A204.1 (cell line): Measurements from ENCODE around the gene CD164.
"Not testable (repeated sequence)": the region's sequence is repeated elsewhere in the genome, so short reads cannot be mapped to it uniquely, and the experiment has no call there.

Experiments used
- FAIRE-seq: peaks from 2 replicates; lab custom pipeline; 2012; peaks lifted over from hg19 to GRCh38; lab: Jason Lieb, UNC

Gene CD164

DNA sequence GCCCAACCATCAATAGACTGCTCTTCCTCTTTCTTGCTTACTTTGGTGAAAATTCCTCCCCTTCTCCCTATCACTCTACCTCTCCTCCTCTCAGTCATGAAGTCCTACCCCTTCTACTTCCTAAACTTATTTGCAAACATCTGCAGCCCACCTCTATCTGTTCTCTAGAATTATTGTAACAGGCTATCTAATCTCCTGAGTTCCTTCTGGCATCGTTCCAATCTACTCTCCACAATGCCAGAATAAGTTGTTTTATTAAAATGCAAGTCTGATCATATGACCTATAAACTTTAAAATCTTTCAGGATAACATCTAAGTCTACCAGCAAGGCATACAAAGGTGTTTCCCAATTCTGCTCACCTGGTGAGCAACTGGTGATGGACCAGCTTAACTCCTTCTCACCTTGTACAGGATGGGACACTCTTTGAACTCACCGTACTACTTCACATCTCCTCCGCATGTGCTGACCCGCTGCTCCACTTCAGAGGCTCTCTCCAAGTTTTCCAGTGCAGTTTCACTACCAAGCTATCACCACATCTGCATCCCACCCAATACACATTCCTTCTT lies 7.9 kb downstream of the CD164 start:
- FAIRE-seq, result no peak

DNA sequence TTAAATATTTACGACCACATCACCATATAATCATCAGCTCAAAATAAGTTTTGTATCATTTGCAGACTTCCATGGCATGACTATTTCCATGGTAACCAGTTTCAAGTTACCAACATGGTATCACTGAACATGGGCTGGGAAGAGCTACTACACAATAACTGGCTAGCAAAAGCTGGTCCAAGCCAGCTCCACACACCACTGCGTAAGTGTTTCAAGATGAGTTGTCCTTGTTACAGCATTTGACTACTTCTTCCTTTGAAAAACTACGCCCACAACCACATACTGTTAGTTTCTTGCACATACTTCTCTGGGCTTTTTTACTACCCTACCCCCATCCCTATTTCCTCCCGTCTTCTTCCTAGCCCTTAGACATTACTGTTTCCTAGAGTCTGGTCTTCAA lies 8.5 kb downstream of the CD164 start:
- FAIRE-seq, result no peak

DNA sequence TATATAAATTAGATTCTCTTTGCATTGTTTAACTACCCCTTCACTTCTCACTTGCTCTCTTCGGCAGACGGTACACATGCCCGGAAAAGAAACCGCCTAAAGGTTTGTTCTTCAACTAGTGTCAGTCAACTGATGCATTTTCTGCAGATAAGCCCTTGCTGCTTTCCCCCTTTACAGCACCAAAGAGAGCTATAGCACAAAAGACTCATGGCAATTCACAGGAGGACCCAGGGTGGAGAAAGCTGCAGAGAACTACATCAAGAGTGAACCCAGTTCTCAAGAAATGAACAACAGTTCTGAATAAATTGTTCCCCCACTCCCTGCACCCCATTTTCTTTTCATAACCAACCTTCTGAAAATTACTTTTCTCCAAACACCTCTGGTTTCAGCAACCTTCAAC lies 8.9 kb downstream of the CD164 start:
- no peak for FAIRE-seq

DNA sequence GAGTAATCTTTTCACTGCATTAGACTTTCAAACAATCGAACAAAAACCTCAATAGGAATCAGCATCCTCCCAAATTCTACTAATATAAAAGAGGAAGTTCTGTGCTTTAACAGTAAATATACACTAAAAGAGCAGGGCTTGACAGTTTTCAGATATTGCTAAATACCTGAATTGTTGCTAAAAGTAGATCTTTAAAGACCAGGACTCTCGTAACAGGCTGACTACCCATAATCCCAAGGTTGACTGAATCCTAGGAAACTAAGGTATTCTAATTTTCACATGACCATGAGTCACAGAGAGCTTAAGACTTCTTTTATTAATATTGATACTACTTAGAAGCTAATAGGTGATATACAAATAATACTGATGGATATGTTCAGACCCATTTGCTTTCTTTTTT lies 10.1 kb downstream of the CD164 start:
- no peak for FAIRE-seq

DNA sequence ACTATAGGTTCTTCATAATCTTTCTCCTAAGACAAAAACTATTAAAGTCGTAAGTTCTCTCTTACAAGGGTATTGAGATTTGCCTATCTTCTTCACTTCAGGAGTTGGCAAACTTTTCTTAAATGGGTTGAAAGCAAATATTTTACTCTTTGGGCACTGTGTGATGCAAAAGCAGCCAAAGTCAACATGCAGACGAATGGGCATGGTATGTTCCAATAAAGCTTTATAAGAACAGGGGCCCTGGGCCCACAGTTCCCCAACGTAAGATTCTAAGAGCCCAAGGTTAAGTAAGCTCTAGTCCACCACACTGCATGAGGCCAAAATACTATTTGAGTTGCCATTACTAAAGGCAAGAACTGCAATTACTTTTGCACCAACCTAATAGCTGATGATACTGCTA lies 11.5 kb downstream of the CD164 start:
- no peak for FAIRE-seq

DNA sequence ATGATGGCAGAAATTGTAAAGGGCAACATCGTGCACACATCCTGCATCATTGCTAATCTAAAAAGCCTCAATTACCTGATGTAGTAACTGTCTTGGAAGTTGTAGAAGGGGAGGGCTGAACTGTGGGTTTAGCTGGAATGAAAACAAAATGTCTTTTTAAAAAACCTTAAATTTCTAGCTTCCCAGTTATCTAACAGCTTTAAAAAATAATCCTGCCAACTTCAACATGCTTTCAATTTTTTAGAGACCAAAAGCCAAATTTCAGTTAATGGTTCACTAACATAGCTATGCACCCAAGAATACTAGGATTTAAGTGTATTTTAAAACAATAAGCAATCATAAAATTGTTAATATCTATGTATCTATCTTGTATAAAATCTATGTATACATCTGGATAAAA lies 11.9 kb downstream of the CD164 start:
- FAIRE-seq, result no peak

DNA sequence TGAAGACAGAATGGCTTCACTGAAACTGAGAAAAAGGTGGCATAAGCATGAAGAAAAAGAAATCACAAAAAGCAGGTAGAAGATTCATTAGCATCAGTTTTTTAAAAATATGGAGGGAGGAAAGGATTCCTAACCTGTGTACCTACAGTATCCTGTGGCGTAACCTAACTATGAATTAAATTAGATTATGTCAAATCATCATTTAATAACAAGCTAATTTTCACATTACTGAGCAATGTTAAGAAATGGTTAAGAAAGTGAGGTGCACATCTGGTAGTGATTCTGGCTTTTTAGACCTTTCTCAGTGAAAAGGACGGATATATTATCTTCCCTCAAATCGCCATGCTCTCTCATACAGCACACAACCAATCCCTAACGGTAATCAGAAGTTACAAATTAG lies 12.5 kb downstream of the CD164 start:
- FAIRE-seq, result no peak

DNA sequence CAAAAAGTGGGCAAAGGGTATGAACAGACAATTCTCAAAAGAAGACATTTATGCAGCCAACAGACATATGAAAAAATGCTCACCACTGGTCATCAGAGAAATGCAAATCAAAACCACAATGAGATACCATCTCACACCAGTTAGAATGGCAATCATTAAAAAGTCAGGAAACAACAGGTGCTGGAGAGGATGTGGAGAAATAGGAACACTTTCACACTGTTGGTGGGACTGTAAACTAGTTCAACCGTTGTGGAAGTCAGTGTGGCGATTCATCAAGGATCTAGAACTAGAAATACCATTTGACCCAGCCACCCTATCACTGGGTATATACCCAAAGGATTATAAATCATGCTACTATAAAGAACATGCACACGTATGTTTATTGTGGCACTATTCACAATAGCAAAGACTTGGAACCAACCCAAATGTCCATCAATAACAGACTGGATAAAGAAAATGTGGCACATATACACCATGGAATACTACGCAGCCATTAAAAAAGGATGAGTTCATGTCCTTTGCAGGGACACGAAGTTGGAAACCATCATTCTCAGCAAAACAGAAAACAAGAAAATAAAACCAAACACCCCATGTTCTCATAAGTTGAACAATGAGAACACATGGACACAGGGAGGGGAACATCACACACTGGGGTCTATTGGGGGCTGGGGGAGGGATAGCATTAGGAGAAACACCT lies 17.7 kb downstream of the CD164 start:
- FAIRE-seq, result not testable (repeated sequence)

DNA sequence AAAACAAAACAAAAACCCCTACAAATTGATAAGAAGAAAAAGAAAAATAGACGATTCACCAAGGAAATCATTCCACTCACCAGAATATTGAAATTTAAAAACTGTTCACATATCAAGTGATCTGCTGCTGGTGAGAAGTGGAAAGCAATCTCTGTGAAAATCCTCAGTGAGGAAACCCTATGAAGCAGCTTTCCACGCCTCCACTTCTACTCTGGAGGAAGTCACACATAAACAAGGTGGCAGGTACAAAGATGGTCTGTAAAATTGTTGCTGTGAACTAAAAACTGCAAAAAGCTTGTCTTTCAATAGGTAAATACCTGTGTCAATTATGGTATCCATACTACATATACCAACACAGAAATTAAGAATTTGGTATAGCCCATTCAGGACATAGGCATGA lies 18.5 kb downstream of the CD164 start:
- no peak for FAIRE-seq

DNA sequence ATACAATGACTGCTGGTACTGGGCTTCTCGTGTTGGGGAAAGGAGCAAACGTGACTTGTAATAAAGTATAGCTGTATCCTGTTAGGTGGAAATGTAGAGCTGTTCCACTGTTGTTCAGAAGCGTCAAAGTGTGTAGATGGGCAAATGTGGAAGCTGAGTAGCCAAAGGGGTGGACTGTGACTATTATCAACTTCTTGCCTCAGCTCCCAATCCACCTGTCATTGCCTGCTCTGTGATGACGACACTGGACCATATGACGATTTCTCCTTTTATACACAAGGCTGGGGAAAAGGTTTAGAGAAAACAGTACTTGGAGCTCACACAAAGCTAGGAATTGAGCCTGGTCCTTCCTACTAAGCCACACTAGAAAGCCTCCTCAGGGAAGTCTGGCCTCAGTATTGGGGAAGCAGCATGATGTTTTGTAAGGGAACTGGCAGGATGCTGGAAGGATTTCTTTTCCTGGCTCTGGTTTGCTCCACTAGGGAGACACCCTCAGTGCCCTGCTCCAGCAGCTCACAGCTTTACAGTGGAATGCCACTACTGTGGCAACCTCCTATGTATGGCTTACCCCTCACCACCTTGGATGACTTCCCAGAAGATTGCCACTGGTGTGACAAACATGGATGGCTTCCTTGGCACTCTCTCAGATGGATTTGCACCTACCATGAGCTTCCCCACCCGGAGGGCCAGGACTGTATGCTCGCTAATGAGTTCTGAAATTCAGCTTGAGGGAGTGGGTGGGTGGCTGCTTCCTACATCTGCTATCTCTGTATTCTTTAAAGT lies 20.0 kb downstream of the CD164 start:
- no peak for FAIRE-seq

DNA sequence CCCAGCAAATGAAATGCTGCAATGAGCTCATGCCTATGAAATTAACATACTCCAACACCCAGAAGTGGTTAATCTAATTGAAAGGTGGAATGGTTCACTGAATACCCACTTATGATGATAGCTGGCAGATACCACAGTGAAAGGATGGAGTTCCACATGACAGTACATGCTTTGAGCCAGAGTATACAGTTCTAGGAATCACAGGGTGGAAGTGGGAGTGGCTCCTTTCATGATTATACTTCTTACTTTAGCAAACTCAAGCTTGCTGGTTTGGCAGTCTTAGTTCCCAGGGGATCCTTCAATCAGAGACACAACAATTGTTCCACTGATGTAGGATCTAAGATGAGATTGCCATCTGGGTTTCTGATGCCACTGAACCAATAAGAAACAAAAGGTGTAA lies 21.5 kb downstream of the CD164 start:
- FAIRE-seq, result no peak

DNA sequence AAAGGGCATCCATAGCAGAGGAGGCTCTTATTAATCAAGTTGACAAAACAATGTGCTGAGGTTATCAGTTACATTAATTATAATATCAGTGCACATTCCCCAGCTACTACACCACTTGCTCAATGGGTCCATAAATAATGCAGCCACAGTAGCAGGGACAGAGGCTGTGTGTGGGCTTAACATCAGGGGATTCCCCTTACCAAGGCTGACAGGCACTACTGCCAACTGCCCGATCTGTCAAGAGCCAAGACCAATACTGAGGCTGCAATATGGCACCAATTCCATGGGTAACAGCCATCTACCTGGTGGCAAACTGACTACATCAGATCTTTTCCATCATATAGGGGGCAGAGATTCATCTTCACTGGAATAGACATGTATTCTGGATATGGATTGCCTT lies 22.0 kb downstream of the CD164 start:
- no peak for FAIRE-seq

DNA sequence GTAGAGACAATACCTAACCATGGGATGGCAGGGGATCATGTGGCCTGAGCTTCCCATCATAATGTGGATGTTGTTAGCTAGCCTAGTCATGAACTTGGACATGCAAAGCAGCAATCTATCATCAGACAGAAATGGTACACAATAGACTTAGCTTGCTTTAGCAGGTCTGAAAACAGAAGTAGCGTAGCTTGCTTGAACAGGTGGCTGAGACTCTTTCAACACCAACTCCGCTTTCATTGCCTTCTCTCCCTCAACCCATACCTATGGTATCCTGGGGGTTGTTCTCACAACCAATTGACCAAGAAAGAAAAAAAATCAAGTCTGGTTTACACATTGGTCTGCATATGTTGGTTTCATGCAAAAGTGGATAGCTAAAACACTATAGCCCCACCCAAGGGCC lies 23.0 kb downstream of the CD164 start:
- no peak for FAIRE-seq

DNA sequence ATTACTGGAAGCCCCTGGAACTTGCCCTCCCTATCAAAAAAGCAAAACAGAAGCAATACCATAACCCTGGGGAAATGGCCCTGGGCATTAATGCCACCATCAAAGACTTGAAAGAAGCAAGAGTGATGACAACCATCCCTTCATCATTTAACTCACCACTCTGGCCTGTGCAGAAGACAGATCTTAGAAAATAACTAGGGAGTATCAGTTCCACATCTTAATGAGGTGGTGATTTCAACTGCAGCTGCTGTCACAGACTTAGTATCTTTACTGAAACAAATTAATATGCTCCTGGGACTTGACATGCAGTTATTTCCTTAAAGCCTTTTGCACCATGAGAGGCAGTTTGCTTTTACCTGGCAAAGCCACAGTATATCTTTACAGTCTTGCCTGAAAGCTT lies 24.1 kb downstream of the CD164 start:
- FAIRE-seq, result no peak

DNA sequence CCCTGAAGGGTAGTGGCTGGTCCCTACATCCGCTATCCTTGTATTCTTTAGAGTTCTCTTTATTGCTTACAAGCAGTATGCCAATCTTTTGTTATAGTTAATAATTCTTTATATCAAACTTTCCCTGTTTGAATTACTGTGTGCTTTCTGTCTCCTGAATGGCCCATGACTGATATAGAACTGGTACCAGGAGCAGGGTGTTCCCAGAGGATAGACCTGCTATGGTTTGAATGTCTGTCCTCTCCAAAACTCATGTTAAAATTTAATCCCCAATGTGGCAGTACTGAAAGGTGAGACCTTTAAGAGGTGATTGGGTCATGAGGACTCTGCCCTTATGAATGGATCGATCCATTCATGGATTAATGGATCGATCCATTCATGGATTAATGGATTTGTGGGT lies 26.0 kb downstream of the CD164 start:
- FAIRE-seq, result no peak

DNA sequence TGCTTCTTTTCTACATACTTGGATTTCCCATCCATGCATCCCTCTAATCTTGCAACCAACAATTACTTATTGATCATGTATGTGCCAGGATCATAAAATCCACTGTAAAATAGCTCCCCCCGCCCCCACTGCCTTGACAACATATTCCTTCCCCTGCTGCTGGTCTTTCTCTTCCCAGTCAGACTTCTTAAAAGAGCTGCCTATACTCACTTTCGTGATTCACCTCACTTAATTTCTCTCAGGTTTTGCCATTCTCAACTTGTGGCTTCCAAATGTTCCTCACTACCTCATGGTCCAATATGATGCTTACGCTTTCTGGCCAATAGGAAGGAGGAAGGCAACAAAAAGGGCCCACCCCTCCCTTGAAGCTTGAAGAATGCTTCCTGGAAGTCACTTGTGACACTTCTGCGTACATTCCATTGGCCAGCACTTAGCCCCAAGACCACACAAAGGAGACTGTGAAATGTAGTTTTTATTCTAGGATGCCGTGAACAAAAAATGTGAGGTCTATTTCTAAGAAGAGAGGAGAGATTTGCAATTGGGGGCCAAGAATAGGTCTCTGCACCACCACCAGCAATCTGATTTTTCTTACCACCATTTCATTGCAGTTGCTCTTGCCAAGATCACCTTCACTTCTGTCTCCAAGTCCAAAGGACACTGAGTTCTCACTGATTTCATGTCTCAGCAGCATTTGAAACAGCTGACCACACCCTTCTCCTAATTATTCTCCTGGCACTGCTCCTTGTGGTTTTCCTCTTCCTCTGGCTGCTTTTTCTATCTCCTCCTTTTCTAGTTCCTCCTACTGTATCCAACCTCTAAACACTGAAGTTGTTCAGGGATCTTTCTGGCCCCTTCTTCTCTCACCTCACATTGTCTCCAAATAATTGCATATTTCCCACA lies 30.8 kb downstream of the CD164 start:
- no peak for FAIRE-seq

DNA sequence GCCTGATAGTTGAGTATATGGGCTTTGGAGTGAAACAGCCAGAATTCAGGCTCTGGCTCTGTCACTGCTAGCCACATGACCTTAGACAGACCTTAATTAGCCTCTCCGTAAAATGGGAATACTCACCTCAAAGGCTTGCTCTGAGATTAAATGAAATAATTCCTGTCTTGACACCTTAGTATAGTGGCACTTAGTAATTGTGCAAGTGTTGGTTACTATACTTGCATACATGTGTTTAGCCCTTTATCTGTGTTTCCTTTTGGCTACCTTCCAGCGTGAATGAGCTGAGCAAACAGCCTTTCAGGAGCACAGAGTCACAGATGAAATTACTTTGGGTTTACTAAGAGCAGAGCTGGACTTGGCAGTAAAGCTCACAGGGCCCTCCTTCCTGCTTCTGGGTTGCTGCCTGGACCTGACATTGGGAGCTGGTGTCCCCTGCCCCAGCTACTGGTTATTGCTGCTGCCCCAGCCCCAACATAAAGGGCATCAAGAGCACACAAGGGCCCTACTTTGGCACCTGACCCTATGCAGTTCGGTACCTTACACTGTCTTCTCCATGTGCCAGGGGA lies 32.8 kb downstream of the CD164 start:
- no peak for FAIRE-seq

DNA sequence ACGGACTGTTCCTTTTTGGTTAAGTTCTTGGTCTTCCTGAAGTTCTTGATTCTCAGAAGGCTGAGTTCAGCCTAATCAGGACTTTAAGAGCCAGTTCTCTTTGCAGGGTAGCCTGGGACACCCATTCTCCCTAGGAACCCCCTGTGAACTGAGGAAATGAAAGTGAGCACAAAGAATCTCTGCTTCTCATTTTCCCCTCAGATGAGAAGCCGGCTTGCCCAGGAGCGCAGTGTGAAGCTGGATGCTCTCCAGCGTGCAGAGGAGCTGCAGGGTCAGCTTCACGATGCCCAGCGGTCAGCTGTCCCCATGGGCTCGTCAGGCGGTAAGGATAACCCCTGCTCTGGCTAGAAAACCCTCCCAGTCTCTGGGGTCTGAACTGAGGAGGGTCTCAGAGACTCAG lies 34.0 kb downstream of the CD164 start:
- no peak for FAIRE-seq

DNA sequence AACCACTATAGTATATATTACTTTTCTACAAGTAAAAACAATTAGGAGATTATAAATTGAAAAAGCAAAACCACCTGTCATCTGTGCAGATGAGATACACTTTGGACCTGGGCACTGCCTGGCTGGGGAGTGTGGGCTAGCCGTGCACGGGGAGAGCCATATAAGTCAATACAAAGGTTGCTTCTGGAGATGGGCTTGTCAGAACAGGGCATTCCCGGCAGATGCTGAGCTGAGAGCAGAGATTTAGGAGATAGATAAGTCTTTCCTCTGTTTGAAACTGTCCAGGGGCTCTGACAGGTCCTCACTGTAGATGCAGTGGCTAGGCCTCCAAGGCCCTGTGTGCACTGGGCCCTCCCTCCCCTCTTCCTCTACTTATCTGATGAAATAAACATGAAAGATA lies 34.5 kb downstream of the CD164 start:
- FAIRE-seq, result no peak

DNA sequence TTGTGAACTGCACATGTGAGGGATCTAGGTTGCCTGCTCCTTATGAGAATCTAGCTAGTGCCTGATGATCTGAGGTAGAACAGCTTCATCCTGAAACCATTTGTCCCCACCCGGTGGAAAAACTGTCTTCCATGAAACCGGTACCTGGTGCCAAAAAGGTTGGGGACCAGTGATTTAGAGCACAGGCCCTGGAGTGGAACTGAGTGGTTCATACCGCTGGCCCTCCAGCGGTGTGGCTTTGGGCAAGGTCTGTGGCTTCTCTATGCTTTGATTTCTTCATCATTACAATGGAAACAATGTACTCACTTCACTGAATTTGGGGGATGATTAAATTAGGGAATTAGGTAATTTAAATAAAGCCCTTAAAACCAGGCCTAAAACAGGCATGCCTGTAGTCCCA lies 36.3 kb downstream of the CD164 start:
- no peak for FAIRE-seq

DNA sequence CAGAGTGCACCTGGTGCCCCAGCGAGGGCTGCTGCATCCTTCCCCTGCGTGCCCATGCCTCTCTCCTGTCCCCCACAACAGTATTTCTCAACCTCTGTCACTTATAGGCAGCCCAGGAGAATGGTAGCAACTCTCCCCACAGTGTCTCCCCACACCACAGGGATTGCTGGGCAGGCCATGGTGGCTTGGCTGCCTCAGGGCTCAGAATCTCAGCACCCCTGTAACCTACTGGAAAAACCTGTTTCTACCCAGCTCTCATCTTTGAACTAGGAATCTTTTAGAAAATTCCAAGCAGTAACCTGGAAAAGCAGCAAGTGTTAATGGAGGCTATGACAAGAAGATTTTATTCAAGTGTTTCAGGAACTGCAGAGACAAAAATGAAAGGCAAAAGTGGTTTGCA lies 38.0 kb downstream of the CD164 start:
- no peak for FAIRE-seq

DNA sequence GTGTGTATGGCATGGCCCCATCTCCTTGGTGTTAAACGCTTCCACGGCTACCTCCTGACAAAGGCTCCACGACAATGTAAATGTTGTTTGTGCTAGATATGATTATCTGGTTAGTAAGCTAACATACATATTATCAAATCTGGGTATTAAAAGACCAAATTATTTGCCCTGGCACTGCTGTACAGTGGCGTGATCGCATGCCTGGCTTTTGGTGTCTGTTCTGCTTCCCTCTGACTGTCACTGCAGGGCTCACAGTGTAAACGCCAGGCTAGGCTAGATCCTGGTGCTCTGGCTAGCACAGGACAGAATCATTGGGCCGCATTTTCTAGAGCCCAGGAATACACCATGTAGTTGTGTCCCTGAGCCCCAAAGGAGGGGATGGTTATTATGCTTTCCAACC lies 38.7 kb downstream of the CD164 start:
- FAIRE-seq, result no peak
